ENCODE data around the gene C9orf50. TPM values are rescaled to one million over a fixed set of nuclear protein-coding genes. Genes with fewer than 3 reads are reported as not detected.

The C9orf50 gene
- total and polyA plus RNA-seq, 3 experiments from 2014 or later = not detected

DNA sequence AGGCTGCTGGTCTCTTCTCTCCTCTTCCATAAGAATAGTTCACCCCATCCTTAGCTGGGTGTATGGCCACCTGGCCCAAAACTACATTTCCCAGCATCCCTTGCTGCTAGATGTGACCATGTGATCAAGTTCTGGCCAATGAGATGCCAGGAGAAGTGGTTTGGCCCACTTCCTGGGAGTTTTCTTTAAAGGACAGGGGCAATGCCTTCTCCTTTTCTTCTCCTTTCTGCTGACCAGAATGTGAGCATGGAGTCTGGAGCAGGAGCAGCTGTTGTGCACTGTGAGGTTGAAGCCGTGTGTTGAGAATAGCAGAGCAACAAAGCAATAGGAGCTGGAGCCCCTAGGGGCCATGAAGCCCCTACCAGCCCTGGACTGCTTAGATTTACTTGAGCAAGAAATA is 36.8 kb downstream of the C9orf50 start:
- POLR2A ChIA-PET = interaction anchor here (1.0 to 1.3 kb wide), 2 partner anchors 147 to 264 kb away, joined by 3 read pairs; no protein-coding TSS in a partner anchor
- Mint-ChIP-seq H3K9me3 (no peaks in the 10 kb centered on the region), H3K4me3 (peak overlapping the region in 2 of 7 donors; percentile 37 to 65), H3K36me3 (no peaks in the 10 kb centered on the region), H3K27ac (peak overlapping the region in 7 of 8 donors; percentile 8 to 88 (median 82)), H3K27me3 (peaks cover 5% of the 10 kb centered on the region in 2 donors), H3K4me1 (peaks cover 62 to 67% (median 66%) of the 10 kb centered on the region in 3 donors)
- Histone ChIP-seq H3K9me3 (ENCODE audit: low read length) (no peaks in the 10 kb centered on the region), H3K27me3 (ENCODE audit: insufficient read depth, low read length, poor library complexity, severe bottlenecking) (no peaks in the 10 kb centered on the region), H3K36me3 (ENCODE audit: insufficient read depth, low read length) (no peaks in the 10 kb centered on the region), H3K4me3 (ENCODE audit: low read length) (no peak overlapping the region), H3K27ac (ENCODE audit: low read depth, low read length) (no peak overlapping the region), H3K4me1 (ENCODE audit: insufficient read depth, low read length) (peaks cover 39% of the 10 kb centered on the region)
- CTCF ChIA-PET = interaction anchor here (1.3 to 2.6 kb wide), 4 partner anchors 13 to 446 kb away, joined by 3 to 7 read pairs (median 5); no protein-coding TSS in a partner anchor
- peak; percentile 26 to 71 (median 55) for DNase-seq

DNA sequence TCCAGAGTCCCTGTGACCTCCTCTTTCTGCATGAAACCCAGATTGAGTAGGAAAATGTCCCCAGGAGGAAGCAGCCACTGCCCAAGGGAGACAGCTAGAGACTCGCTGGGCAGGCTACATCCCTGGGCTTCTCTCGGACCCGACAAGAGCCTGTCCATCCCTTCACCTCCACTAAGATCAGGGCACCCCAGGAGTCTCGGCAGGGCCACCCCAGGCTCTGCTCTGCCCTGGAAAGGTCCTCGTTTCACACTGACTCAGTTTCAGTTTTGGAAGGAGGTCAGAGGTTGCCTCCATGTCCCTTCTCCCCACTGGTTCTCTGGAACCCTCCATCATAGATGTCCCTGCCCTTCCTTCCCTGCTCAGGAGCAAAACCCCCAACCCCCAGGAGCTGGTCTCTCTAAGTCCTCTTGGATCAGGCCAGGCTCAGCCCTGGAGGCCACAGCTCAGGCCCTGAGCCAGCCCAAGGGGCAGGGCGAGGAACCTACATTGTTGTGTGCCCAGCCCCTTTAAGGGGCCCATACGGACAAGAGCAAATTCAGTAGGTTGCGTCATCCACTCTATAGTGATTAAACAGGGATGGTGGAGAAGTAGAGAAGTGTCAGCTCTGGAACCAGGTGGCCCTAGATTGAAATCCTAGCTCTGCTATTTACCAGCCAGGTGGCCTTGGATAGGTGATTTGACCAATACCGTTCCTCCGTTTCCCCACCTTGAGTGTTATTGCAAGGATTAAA is 37.4 kb downstream of the C9orf50 start:
- Mint-ChIP-seq H3K9me3 (no peaks in the 10 kb centered on the region), H3K27me3 (peaks cover 0 to 5% of the 10 kb centered on the region in 2 donors), H3K4me1 (peaks cover 63 to 69% (median 67%) of the 10 kb centered on the region in 3 donors), H3K27ac (peak overlapping the region in 4 of 8 donors; percentile 66 to 87 (median 73)), H3K4me3 (no peak overlapping the region), H3K36me3 (no peaks in the 10 kb centered on the region)
- Histone ChIP-seq H3K27ac (ENCODE audit: low read depth, low read length) (no peak overlapping the region), H3K4me3 (ENCODE audit: low read length) (no peak overlapping the region), H3K9me3 (ENCODE audit: low read length) (no peaks in the 10 kb centered on the region), H3K36me3 (ENCODE audit: insufficient read depth, low read length) (no peaks in the 10 kb centered on the region), H3K4me1 (ENCODE audit: insufficient read depth, low read length) (peaks cover 39% of the 10 kb centered on the region), H3K27me3 (ENCODE audit: insufficient read depth, low read length, poor library complexity, severe bottlenecking) (no peaks in the 10 kb centered on the region)
- no peak for DNase-seq
- ChIA-PET POLR2A (interaction anchor here (1.0 to 1.3 kb wide), 2 partner anchors 146 to 263 kb away, joined by 3 read pairs; no protein-coding TSS in a partner anchor), CTCF (interaction anchor here (0.8 to 2.6 kb wide), 5 partner anchors 14 to 445 kb away, joined by 3 to 7 read pairs (median 4); no protein-coding TSS in a partner anchor)

DNA sequence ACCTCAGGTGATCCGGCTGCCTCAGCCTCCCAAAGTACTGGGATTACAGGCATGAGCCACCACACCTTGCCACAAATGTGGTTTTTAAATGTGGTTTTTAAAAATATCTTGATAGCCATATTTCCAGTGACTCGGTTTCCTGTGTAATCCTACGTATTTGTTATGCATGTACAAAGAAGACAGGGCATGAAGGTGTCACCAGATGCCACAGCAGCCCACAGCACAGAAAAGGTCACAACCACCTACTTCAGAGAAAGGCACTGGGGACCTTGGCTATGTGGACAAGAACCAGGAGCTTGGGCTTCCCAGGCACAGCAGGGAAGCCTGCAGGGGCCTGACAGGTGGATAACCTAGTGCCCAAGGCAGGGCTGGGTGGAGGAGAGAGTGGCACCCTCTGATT is 38.0 kb downstream of the C9orf50 start:
- no peaks in the 10 kb centered on the region for H3K9me3 ChIP-seq (ENCODE audit: low read length)
- H3K4me3 ChIP-seq (ENCODE audit: low read length) = no peak overlapping the region
- peaks cover 0 to 5% of the 10 kb centered on the region in 2 donors for H3K27me3 Mint-ChIP-seq
- H3K4me1 Mint-ChIP-seq = peaks cover 61 to 69% (median 67%) of the 10 kb centered on the region in 3 donors
- ChIA-PET CTCF (interaction anchor here (0.8 to 2.6 kb wide), 3 partner anchors 14 to 444 kb away, joined by 3 to 7 read pairs (median 3); no protein-coding TSS in a partner anchor), POLR2A (no interaction called here)
- DNase-seq = no peak
- no peak overlapping the region for H3K27ac ChIP-seq (ENCODE audit: low read depth, low read length)
- H3K9me3 Mint-ChIP-seq = no peaks in the 10 kb centered on the region
- no peaks in the 10 kb centered on the region for H3K36me3 Mint-ChIP-seq
- H3K36me3 ChIP-seq (ENCODE audit: insufficient read depth, low read length) = no peaks in the 10 kb centered on the region
- H3K4me1 ChIP-seq (ENCODE audit: insufficient read depth, low read length) = peaks cover 39% of the 10 kb centered on the region
- H3K27me3 ChIP-seq (ENCODE audit: insufficient read depth, low read length, poor library complexity, severe bottlenecking) = no peaks in the 10 kb centered on the region
- H3K27ac Mint-ChIP-seq = peak overlapping the region in 3 of 8 donors; percentile 35 to 66 (median 47)
- H3K4me3 Mint-ChIP-seq = no peak overlapping the region

DNA sequence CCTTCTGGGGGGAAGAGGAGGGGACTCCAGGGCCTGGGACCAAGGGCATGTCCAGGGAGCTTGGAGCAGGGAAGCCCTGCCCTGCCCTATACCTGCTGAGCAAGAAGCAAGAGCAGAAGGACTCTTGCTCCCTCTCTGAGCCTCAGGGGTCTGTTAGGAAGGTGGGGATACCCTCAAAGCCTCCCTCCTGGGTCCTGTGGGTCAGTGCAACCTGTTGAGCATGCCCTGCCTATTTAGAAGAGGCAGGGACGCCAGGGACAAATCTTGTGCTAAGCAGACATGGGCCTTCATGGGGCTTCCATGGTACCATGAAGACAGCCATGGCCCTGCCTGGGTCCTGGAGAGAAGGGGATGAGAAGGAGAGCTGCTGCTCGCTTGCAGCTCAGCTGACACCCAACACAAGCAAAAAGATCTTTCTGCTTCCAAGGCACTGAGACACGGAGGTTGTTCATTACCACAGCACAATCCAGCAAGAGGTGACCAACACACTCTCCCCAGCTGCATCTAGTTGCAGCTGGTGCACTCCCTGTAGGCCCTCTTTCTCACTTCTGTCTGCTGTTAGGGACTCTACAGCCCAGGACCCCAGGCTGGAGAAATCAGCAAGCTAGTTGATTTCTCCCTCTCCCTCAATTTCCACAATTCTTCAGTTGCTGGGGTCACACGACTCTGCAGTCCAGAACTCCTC is 39.3 kb downstream of the C9orf50 start:
- Mint-ChIP-seq H3K27me3 (peaks cover 0 to 3% of the 10 kb centered on the region in 2 donors), H3K9me3 (no peaks in the 10 kb centered on the region), H3K36me3 (no peaks in the 10 kb centered on the region), H3K4me3 (no peak overlapping the region), H3K4me1 (peaks cover 53 to 62% (median 58%) of the 10 kb centered on the region in 3 donors), H3K27ac (peak overlapping the region in 2 of 8 donors; percentile 17 to 74)
- Histone ChIP-seq H3K4me1 (ENCODE audit: insufficient read depth, low read length) (peaks cover 35% of the 10 kb centered on the region), H3K27ac (ENCODE audit: low read depth, low read length) (no peak overlapping the region), H3K27me3 (ENCODE audit: insufficient read depth, low read length, poor library complexity, severe bottlenecking) (no peaks in the 10 kb centered on the region), H3K4me3 (ENCODE audit: low read length) (no peak overlapping the region), H3K36me3 (ENCODE audit: insufficient read depth, low read length) (no peaks in the 10 kb centered on the region), H3K9me3 (ENCODE audit: low read length) (no peaks in the 10 kb centered on the region)
- DNase-seq = no peak
- CTCF ChIA-PET = no interaction called here
- POLR2A ChIA-PET = no interaction called here

DNA sequence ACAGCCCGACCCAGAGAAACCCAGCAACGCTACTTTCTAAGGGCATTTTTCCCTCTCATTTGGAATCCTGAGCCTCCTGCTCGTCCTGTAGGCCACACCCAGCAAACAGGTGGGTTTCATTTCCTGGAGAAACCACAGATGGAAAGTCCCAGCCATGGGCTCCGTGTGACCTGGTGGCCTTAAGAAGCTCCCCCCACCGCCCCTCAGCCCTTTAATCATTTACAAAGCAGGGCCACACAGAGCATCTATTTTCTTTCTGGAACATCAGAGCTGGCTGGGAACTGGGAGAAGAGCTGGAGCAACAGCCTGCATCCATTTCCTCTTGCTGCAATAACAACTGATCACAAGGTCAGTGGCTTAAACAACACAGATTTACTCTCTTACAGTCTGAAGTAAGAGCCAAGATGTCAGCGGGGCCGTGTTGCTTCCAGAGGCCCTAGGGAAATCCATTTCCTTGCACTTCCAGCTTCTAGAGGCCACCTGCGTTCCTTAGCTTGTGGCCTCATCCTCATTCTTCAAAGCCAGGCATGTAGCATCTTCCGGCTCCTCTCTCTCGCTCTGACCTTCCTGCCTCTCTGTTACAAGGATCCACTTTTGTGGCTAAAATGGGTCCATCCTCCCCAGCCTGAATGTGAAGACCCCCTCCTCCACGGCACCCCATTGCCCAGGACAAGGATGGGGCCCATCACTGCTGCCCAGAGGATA is 40.5 kb downstream of the C9orf50 start:
- H3K4me3 ChIP-seq (ENCODE audit: low read length) = peak overlapping the region; percentile 20
- H3K4me1 ChIP-seq (ENCODE audit: insufficient read depth, low read length) = peaks cover 31% of the 10 kb centered on the region
- H3K36me3 ChIP-seq (ENCODE audit: insufficient read depth, low read length) = no peaks in the 10 kb centered on the region
- H3K27me3 Mint-ChIP-seq = peaks cover 0 to 3% of the 10 kb centered on the region in 2 donors
- CTCF ChIA-PET = interaction anchor here (1.0 to 1.5 kb wide), 2 partner anchors 9 to 406 kb away, joined by 3 to 6 read pairs; no protein-coding TSS in a partner anchor
- H3K27ac ChIP-seq (ENCODE audit: low read depth, low read length) = no peak overlapping the region
- no peaks in the 10 kb centered on the region for H3K9me3 Mint-ChIP-seq
- POLR2A ChIA-PET = interaction anchor here (1.3 kb wide), 1 partner anchor 197 kb away, joined by 3 read pairs; no protein-coding TSS in a partner anchor
- H3K27ac Mint-ChIP-seq = peak overlapping the region in 3 of 8 donors; percentile 38 to 76 (median 56)
- H3K36me3 Mint-ChIP-seq = no peaks in the 10 kb centered on the region
- H3K4me1 Mint-ChIP-seq = peaks cover 47 to 57% (median 51%) of the 10 kb centered on the region in 3 donors
- peak in 1 of 5 donors; percentile 15 for DNase-seq
- peak overlapping the region in 6 of 7 donors; percentile 11 to 60 (median 34) for H3K4me3 Mint-ChIP-seq
- H3K27me3 ChIP-seq (ENCODE audit: insufficient read depth, low read length, poor library complexity, severe bottlenecking) = no peaks in the 10 kb centered on the region
- H3K9me3 ChIP-seq (ENCODE audit: low read length) = no peaks in the 10 kb centered on the region

DNA sequence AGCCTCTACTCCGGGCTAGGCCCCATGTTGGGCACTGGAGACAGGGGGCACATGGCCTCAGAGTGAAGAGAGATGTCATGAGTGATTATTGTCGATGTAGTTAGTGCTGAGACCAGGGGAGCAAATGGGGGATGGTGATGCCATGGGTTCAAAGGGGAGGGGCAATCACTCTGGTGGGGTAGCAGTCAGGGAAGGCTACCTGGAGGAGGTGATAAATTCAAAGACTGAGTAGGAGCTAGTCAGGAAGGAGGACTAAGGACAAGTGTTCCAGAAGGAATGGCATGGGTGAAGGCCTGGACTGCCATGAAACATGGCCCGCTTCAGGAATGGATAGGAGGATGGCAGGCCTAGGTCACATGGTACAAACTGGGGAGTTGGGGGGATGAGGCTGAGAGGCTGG is 41.6 kb downstream of the C9orf50 start:
- H3K4me1 Mint-ChIP-seq = peaks cover 40 to 49% (median 46%) of the 10 kb centered on the region in 3 donors
- POLR2A ChIA-PET = interaction anchor here (1.3 kb wide), 1 partner anchor 196 kb away, joined by 3 read pairs; no protein-coding TSS in a partner anchor
- H3K27ac Mint-ChIP-seq = peak overlapping the region in 1 of 8 donors; percentile 36

More for the DNA sequence above, 41.6 kb downstream of the C9orf50 start:
- peaks cover 26% of the 10 kb centered on the region for H3K4me1 ChIP-seq (ENCODE audit: insufficient read depth, low read length)
- no peaks in the 10 kb centered on the region for H3K27me3 ChIP-seq (ENCODE audit: insufficient read depth, low read length, poor library complexity, severe bottlenecking)
- Mint-ChIP-seq H3K27me3 (peaks cover 0 to 3% of the 10 kb centered on the region in 2 donors), H3K36me3 (no peaks in the 10 kb centered on the region), H3K9me3 (no peaks in the 10 kb centered on the region), H3K4me3 (peak overlapping the region in 1 of 7 donors; percentile 25)
- no peaks in the 10 kb centered on the region for H3K9me3 ChIP-seq (ENCODE audit: low read length)
- no peak for DNase-seq
- H3K4me3 ChIP-seq (ENCODE audit: low read length) = no peak overlapping the region
- no peaks in the 10 kb centered on the region for H3K36me3 ChIP-seq (ENCODE audit: insufficient read depth, low read length)
- no peak overlapping the region for H3K27ac ChIP-seq (ENCODE audit: low read depth, low read length)
- CTCF ChIA-PET = interaction anchor here (1.0 to 1.5 kb wide), 2 partner anchors 8 to 405 kb away, joined by 3 to 6 read pairs; no protein-coding TSS in a partner anchor
